ENCODE data around the gene GGA3.

GRCh38 chr17:75231741-75232464 is 29.5 kb downstream of the GGA3 start:
- TF ChIP-seq POLR2A (IDR thresholded peaks at IDR 0.05), result no peak
- TF ChIP-seq, protein P1, sequence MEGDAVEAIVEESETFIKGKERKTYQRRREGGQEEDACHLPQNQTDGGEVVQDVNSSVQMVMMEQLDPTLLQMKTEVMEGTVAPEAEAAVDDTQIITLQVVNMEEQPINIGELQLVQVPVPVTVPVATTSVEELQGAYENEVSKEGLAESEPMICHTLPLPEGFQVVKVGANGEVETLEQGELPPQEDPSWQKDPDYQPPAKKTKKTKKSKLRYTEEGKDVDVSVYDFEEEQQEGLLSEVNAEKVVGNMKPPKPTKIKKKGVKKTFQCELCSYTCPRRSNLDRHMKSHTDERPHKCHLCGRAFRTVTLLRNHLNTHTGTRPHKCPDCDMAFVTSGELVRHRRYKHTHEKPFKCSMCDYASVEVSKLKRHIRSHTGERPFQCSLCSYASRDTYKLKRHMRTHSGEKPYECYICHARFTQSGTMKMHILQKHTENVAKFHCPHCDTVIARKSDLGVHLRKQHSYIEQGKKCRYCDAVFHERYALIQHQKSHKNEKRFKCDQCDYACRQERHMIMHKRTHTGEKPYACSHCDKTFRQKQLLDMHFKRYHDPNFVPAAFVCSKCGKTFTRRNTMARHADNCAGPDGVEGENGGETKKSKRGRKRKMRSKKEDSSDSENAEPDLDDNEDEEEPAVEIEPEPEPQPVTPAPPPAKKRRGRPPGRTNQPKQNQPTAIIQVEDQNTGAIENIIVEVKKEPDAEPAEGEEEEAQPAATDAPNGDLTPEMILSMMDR (IDR thresholded peaks at IDR 0.05), result no peak
